Activated CD4-positive, alpha-beta T cell treated with anti-CD3 and anti-CD28 coated beads, Interleukin-2, amount 50 U/mL, for 1 hour (primary cell): ENCODE measurements around the gene GSS.

Experiments used
- DNase-seq: peaks from one replicate; pipeline ENCODE4 v3.0.0-alpha.2; 2020

Gene GSS

DNA sequence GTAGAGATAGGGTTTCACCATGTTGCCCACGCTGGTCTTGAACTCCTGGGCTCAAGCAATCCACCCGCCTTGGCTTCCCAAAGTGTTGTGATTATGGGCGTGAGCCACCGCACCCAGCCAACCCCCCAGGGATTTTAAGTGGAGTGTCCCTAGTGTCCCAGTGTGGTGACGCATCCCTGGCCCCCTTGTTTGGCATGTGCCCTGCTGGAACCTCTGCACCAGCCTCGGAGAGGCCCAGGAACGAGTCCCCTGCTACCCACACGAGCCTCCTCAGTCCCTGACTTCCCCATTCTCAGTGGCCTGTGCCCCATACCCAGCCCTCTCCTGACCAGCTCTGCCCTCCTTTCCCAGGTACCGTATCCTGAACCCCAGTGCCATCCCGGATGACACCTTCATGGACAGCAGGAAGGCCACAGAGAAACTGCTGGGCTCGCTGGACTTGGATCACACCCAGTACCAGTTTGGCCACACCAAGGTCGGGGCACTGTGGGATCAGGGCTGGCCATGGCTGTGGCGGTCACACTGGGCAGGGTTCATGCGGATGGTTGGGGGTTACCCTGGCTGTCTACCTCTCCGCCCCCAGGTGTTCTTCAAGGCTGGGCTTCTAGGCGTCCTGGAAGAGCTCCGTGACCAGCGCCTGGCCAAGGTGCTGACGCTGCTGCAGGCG is 37.3 kb upstream of the GSS start:
- DNase-seq: no peak

DNA sequence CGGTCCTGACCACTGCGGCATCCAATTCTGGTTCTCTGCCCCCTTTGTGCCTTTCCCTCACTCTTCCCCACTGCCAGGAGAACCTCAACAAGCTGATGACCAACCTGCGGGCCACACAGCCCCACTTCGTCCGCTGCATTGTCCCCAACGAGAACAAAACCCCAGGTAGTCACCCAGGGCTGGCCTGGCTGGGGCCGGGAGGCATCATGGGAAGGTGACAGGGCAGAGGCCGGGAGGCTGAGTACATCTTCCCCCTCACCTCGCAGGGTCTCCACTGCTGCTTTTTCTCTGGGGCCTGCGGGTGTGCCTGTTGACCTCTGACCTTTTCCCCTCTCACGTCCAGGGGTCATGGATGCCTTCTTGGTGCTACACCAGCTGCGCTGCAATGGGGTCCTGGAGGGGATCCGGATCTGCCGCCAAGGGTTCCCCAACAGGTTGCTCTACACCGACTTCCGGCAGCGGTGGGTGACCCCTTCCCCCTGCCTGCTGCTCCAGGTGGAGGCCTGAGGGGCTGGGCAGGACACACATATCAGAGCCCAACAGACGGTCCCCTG is 35.1 kb upstream of the GSS start:
- DNase-seq: no peak

DNA sequence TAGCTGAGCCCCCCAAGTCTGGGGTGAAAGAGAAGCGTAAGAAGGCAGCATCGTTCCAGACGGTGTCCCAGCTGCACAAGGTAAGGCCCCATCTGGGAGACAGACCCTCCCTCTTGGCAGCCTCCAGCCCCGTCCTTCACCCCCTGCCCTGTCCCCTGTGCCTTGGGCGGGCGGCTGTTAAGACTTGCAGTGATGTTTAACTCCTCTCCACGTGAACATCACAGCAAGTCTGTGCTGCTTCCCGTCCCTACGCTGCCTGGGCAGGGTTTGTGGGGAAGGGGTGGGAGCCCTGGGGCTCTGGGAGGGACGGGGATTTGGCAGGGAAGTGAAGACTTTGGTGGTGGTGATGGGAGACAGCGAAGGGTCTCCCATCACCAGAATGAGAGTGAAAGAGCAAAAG is 34.6 kb upstream of the GSS start:
- DNase-seq: no peak

DNA sequence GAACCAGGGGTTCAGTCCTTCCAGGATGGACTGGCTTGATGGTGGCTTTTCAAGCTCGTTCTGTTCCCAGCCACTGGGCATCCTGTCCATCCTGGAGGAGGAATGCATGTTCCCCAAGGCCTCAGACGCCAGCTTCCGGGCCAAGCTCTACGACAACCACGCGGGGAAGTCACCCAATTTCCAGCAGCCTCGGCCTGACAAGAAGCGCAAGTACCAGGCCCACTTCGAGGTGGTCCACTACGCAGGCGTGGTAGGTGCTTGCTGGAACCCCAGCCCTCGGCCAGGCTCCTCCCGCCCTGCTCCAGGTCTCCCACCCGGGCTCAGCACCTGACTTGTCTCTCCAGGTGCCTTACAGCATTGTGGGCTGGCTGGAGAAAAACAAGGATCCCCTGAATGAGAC is 34.1 kb upstream of the GSS start:
- DNase-seq: no peak

DNA sequence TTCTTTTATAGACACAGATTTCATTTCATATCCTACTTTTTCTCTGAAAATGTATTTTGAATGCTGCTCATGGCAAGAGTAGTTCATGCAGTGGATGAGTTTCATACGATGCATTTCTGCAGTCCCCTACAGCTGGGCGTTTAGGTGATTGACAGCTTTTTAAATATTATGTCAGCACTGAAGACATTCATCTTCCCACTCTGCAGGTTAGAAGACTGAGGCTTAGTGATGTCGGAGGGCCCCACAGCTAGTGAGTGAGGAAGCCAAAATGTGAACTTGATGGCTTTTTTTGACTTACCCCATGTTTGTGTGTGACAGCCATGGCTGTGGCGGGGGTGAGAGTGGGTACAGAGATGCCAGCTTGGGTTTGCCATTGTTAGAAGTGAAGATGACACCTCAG is 33.5 kb upstream of the GSS start:
- no peak for DNase-seq

DNA sequence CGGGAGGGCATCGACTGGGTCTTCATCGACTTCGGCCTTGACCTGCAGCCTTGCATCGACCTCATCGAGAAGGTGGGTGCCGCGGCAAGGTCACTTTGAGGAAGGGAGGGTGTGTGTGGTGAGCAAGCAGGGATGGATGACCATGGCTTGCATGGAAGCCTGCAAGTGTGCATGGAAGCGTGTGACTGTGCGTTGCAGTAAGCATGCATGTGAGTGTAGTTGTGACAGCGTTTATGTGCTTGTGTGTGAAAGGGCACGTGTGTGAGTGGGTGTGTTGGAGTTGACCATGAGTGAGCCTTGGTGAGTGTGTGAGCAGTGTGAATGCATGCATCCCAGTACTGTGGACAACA is 32.6 kb upstream of the GSS start:
- no peak for DNase-seq

DNA sequence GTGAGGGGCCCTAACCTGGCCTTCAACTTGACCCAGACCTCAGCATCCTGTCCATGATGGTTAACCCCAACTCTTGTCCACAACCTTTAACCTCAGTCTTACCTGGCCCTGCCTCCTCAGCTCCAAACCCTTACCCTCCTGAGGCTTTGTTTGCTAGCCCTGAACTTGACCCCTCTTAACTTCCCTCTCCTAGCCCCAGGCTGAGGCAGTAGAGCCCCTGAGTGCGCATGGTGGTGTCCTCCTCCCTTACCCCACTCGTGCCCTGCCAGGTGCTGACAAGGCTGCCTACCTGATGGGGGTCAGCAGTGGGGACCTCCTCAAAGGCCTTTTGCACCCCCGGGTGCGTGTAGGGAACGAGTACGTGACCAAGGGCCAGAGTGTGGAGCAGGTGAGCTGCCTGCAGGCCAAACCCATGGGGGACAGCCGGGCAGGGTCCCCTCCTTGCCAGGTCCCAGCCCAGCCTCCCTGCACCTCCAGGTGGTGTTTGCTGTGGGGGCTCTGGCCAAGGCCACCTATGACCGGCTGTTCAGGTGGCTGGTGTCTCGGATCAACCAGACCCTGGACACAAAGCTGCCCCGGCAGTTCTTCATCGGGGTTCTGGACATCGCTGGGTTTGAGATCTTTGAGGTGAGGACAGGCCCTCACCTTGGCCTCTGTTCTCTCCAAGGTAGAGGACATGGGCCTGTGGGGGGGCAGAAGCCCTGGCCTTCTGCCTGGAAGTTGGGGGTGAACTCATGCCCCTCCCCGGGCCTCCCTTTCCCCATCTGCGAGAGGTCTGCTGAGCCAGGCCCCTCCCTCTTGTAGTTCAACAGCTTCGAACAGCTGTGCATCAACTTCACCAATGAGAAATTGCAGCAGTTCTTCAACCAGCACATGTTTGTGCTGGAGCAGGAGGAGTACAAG is 31.9 kb upstream of the GSS start:
- DNase-seq: no peak

DNA sequence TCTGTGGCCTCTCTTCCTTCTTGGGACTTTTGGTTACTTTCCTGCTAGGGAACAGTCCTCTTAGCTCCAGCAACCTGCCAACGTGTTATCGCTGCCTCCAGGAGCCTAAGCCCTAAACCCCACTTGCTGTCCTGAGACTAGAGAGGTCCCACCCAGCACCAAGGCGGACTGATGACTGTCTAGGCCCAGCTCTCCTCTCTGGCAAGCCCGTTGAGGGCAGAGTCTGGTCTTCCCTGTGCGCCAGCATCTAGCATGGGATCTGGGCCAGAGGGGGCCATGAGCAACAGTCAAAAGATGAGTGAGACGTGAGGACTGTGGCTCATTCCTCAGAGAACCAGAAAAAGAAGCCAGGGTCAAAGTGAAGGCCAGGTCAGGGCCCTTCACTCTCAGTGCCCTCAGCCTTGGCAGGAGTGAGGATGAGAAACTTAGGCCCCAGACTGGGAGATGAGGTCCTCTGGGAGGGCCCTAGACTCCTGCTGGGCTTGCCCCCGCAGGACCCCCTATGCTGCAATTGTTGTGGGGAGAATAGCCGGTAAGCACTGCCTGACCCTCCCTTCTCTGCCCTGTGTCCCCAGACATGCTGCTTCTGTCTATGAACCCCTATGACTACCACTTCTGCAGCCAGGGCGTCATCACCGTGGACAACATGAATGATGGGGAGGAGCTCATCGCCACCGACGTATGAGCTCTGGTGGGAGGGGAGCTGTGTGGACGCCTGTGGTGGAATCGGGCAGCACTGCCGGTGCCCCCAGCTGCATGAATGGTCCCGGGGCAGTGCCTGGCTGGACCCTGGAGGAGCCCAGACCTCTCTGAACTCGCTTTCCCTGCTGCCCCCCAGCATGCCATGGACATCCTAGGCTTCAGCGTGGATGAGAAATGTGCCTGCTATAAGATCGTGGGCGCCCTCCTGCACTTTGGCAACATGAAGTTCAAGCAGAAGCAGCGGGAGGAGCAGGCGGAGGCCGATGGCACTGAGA is 31.0 kb upstream of the GSS start:
- no peak for DNase-seq

DNA sequence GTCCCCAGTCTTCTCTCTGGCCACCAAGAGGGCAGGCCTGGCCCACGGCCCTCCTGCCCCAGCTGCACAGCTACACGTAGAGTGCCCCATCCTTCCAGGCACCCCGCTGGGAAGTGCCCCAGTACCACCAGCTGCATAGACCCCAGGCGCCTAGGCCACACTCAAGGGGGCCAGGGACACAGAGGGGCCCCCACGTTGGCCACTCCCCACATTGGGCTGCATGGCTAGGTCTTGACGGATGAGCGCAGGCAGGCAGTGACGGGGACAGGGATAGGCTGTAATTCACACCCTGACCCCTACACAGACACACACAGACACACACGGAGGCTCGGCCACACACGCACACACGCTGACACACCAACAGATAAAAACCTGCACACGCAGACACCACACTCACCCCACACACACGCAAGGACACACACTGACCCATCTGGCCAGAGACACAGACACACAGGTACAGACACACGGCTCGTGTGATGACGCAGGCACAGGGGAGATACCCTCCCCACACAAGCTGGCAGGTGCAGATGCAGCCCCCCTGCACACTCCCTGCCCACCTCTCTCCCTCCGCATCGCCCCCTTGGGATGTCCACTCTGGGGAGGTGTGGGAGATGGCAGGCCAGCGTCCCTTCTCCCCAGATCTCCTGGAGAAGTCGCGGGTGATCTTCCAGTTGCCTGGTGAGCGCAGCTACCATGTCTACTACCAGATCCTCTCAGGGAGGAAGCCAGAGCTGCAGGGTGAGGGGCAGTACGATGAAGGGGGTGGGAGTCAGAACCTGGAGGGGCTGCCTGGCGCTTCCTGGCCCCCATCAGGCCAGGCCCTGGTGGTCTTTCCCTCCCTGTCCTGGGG is 30.1 kb upstream of the GSS start:
- DNase-seq: no peak

DNA sequence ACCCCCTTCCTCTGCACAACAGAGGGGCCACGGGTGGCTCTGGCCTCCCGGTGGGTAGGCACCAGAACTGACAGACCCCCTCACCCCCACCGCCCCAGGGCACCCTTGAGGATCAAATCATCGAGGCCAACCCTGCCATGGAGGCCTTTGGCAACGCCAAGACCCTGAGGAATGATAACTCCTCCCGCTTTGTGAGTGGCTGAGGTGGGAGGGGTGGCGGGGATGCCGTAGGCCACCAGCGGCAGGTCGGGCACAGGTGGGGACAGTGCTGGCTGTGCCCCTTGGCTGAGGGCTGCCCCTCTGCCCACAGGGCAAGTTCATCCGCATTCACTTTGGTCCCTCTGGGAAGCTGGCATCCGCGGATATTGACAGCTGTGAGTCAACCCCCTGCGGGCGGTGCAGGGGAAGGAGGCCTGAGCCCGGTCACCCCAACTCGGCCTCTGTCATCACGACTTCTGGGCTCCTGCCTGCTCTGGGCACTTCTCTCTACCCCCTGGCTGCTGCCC is 29.2 kb upstream of the GSS start:
- no peak for DNase-seq

DNA sequence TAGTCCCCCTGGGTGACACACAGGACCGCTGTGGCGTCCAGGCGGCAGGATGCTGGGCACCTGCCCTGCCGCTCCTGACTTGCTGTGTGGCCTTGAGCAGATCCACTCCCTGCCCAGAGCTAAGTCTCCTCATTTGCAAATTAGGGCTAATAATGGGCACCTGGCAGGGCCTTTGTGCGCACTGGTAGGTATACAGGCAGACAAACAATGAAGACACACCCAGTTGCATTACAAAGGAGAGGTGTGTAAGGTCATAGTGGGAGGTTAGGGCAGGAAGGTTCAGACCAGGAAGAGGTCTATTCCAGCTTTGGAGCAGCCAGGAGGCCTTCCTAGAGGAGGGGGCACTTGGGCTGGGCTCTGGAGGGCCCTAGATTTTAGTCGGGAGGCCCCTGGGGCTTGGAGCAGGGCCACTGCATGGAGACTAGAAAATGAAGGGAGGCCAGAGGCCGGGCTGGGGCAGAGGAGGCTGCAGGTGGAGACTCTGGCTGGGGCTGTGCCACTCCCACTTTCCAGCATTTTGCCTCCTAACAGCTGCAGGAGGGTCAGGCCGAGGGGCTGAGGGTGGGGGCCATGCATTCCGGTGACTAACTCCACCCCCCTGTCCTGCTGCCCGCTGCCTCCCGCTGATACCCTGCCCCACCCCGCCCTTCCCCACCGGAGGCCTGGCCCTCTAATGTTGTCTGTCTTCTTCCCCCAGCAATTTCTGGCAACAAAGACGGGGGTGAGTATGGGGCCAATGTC is 28.6 kb upstream of the GSS start:
- DNase-seq: no peak

DNA sequence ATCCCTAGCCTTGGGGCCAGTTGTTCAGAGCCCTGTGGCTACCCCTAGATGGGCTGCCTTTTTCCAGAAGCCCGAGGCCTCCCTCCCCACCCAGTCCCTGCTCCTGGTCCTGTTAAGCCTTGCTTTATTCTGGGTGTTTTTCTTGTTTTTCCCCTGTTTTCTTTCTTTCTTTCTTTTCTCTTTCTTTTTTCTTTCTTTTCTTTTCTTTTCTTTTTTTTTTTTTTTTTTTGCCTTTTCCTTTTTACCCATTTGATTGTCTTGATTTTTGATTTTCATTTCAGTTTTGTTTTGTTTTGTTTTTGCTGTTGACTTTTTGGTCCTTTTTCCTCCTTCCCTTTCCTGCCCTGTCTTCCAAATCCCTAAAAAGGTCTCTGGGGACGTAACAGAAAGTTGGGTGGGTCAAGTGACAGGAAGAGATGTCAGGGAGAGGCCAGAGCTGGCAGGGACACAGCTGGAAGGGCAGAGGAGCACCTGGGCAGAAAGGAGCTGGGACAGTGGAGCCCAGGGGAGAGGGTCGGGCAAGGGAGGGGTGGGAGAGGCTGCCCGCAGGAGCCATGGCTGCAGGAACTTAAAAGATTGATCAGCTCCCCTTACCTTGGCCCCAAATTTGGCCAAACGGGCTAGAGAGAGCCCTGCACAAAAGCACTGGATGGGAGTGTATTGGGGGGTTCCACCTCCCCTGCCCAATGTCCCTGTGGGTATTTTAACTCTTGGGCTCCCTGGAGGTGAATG is 27.6 kb upstream of the GSS start:
- no peak for DNase-seq

DNA sequence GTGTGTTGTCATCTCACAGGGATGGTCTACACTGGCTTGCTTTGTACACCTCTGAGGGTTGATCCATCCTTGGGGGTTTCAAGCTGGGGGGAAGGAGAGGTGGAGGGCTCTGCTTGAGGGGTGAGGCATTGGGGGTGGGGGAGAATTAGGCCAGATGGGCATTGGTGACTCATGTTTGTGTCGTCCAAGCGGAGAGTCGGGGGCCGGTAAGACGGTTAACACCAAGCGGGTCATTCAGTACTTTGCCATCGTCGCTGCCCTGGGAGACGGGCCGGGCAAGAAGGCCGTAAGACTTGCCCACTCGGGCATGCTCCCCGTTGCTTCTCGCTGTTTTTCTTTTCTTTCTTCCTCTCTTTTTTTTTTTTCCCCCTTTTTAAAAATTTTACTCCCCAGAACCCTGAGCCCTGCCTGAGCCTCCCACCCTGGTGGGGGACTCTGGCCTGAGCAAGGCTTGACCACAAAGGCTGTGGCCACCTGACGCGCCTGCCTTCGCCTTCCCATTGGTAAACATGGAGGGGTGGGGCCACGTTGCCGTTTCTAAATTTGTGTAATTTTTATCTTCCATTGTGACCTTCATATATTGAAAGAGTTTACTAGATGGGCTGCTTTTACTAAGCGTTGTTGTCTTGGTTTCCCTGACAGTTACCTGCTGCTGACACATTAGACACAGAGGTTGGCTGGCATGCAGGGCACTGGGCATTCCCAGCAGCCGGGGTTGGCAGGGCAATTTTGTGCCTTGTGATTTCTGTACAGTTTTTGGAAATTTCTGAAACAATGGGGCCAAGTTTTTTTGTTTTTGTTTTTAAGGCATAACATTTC is 26.9 kb upstream of the GSS start:
- DNase-seq: no peak

DNA sequence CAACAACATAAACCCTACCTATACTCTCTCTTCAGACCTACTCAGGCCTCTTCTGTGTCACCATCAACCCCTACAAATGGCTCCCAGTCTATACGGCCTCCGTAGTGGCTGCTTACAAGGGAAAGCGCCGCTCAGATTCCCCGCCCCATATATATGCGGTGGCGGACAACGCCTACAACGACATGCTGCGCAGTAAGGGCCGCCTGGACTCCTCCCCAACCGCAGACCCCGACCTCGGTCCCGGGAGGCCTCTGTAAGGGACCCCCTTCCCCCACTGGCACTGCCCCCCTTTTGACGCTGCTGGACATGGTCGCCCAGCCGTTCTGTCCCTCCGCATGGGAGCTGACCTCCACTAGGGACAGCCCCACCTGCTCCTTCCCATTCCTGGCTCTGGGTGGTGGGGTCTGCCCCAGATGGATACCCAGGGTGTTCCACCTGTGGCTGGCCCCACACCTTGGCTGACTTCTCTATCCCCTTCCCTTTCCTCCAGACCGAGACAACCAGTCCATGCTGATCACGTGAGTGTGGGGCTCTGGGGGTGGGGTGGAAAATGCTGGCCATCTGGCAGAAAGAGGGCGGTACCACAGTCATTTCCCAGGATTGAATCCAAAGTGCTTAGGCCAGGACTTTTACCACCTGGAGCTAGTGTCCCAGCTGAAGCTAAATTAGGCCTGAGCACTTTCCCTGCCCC is 25.1 kb upstream of the GSS start:
- DNase-seq: no peak

DNA sequence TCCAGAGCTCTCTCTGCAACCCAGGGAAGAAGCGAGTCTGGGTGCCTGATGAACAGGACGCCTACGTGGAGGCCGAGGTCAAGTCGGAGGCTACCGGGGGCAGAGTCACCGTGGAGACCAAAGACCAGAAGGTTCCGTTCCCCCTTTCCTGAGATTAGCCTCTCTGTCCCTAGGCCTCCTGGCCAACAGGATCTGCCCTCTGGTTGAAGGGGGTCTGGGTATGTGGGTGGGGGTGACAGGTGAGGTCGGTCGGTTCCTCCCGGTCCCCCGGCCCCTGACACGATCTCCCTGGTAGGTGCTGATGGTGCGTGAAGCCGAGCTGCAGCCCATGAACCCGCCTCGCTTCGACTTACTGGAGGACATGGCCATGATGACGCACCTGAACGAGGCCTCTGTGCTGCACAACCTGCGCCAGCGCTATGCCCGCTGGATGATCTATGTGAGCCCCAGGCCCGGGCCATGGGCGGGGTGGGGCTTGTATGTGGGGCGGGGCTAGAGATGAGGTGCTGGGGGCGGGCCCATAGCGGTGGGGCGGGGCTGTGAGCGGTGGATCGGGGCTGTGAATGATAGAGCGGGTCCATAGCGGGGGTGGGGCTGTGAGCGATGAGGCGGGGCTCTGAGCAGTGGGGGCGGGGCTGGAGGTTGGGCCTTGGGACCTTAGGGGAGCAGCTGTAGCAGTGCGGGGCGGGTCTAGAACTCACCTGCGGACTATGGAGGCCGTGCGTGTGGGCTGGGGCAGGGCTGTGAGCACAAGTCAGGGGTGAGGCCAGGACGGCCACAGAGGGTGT is 24.0 kb upstream of the GSS start:
- no peak for DNase-seq

DNA sequence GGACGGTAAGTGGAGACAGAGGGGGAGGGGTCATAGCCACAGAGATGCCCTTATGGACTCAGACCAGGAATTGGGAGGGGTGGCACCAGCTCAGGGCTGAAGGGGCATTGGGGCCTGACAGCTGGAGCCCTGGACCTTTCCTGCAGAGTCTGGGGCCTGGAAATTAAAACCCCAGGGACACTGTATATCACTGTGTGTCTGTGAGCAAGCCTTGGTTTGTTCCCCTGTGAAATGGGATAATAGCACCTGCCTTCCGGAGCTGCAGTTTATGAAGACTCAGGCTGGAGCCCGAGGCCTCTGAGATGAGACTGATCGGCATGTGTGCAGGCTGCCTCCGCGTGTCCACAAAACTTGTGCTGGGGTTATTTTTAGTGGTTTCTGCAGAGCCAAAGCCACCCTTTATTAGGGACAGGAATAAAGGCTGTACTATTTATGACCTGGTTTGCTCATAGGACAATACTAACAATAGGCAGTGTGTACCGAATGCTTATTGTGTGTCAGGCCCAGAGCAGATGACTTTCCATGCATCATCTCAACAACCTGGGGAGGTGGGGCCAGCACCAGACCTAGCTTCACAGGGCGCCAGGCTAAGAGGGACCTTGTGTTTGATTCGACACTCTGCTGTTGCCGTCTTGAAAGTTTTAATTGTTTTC is 22.6 kb upstream of the GSS start:
- DNase-seq: no peak

DNA sequence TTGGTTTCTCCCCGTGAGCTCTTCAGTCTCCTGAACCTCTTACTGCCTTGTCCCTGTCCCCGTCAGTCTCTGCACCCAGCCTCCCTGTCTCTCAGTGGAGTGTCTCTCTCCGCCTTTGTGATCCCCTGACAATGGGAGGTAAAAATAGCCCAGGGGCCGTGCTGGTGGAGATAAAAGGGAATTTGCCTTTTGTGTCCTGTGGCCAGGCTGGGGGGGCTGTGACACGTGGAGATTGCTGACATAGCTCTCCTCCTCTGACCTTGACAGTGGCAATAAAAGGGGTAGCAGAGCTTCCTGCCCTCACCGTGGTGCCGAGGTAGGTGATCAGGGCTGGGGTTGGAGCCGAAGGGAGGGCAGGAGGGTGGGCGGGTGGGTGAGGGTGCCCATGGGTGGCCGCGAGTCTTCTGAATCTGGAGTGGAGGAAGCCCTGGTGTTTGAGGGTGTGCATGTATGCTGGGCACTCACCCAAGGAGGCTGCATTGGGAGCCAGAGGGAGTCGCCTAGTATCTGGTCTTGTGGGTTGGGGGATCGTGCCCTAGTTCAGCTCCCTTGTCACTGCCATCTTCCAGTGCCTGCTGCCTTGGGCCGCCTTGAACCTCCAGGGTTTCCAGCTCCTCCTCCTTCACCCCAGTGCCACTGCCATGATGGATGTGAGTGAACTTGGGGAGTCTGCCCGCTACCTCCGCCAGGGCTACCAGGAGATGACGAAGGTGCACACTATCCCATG is 21.9 kb upstream of the GSS start:
- DNase-seq: no peak
